ENCODE data around the gene SIGLEC5. TPM values are rescaled to one million over a fixed set of nuclear protein-coding genes. Genes with fewer than 3 reads are reported as not detected.

The SIGLEC5 gene
- total and polyA plus RNA-seq, 3 experiments from 2014 or later = 0.13 TPM; not detected in 2

GRCh38 chr19:51572410-51572809 is 57.8 kb downstream of the SIGLEC5 start:
- Mint-ChIP-seq H3K4me1 (peaks cover 33 to 51% (median 38%) of the 10 kb centered on the region in 3 donors), H3K4me3 (peak overlapping the region; percentile 28 to 99 (median 96)), H3K27ac (peak overlapping the region in 2 of 8 donors; percentile 6 to 7), H3K27me3 (no peaks in the 10 kb centered on the region), H3K9me3 (peaks cover 0 to 2% (median 0%) of the 10 kb centered on the region in 5 donors), H3K36me3 (peaks cover 20 to 46% (median 23%) of the 10 kb centered on the region in 3 donors)
- Histone ChIP-seq H3K36me3 (ENCODE audit: insufficient read depth, low read length) (peaks cover 5% of the 10 kb centered on the region), H3K4me1 (ENCODE audit: insufficient read depth, low read length) (peaks cover 17% of the 10 kb centered on the region), H3K27me3 (ENCODE audit: insufficient read depth, low read length, poor library complexity, severe bottlenecking) (no peaks in the 10 kb centered on the region), H3K4me3 (ENCODE audit: low read length) (peak overlapping the region; percentile 82), H3K27ac (ENCODE audit: low read depth, low read length) (peak overlapping the region; percentile 46), H3K9me3 (ENCODE audit: low read length) (no peaks in the 10 kb centered on the region)
- ChIA-PET POLR2A (no interaction called here), CTCF (no interaction called here)
- DNase-seq = no peak

GRCh38 chr19:51571599-51571998 is 58.6 kb downstream of the SIGLEC5 start:
- peak overlapping the region; percentile 82 for H3K4me3 ChIP-seq (ENCODE audit: low read length)
- Mint-ChIP-seq H3K9me3 (peaks cover 0 to 3% (median 0%) of the 10 kb centered on the region in 5 donors), H3K27me3 (peaks cover 1 to 2% of the 10 kb centered on the region in 2 donors), H3K4me3 (peak overlapping the region; percentile 94 to 99 (median 96)), H3K27ac (peak overlapping the region in 6 of 8 donors; percentile 6 to 92 (median 84)), H3K36me3 (peaks cover 13 to 39% (median 17%) of the 10 kb centered on the region in 3 donors), H3K4me1 (peaks cover 32 to 44% (median 38%) of the 10 kb centered on the region in 3 donors)
- H3K4me1 ChIP-seq (ENCODE audit: insufficient read depth, low read length) = peaks cover 17% of the 10 kb centered on the region
- ChIA-PET POLR2A (no interaction called here), CTCF (no interaction called here)
- no peak for DNase-seq
- peaks cover 5% of the 10 kb centered on the region for H3K36me3 ChIP-seq (ENCODE audit: insufficient read depth, low read length)
- peak overlapping the region; percentile 46 for H3K27ac ChIP-seq (ENCODE audit: low read depth, low read length)
- H3K27me3 ChIP-seq (ENCODE audit: insufficient read depth, low read length, poor library complexity, severe bottlenecking) = no peaks in the 10 kb centered on the region
- H3K9me3 ChIP-seq (ENCODE audit: low read length) = no peaks in the 10 kb centered on the region

GRCh38 chr19:51570962-51571575 is 59.1 kb downstream of the SIGLEC5 start, which contains the start of gene ZNF175:
TSS of gene ZNF175 (plus strand) at chr19:51571283. CDS start at chr19:51573330, 2,047 bp downstream.
- POLR2A ChIA-PET = interaction anchor here (0.6 kb wide), 1 partner anchor 23 kb away, joined by 3 read pairs; no protein-coding TSS in a partner anchor
- CTCF ChIA-PET = no interaction called here

GRCh38 chr19:51568456-51568855 is 61.7 kb downstream of the SIGLEC5 start:
- no peak for DNase-seq

More at GRCh38 chr19:51570962-51571575, 59.1 kb downstream of the SIGLEC5 start, which contains the start of gene ZNF175:
- Histone ChIP-seq H3K36me3 (ENCODE audit: insufficient read depth, low read length) (peaks cover 5% of the 10 kb centered on the region), H3K27ac (ENCODE audit: low read depth, low read length) (peak within 1 kb of the TSS; percentile 48), H3K9me3 (ENCODE audit: low read length) (no peaks in the 10 kb centered on the region), H3K4me3 (ENCODE audit: low read length) (peak within 1 kb of the TSS; percentile 82), H3K4me1 (ENCODE audit: insufficient read depth, low read length) (peaks cover 17% of the 10 kb centered on the region), H3K27me3 (ENCODE audit: insufficient read depth, low read length, poor library complexity, severe bottlenecking) (no peaks in the 10 kb centered on the region)
- Mint-ChIP-seq H3K36me3 (peaks cover 11 to 36% (median 17%) of the 10 kb centered on the region in 3 donors), H3K27ac (peak within 1 kb of the TSS; percentile 13 to 97 (median 88)), H3K4me3 (peak within 1 kb of the TSS; percentile 94 to 99 (median 96)), H3K27me3 (peaks cover 2 to 7% of the 10 kb centered on the region in 2 donors), H3K9me3 (peaks cover 0 to 3% (median 0%) of the 10 kb centered on the region in 5 donors), H3K4me1 (peaks cover 31 to 43% (median 38%) of the 10 kb centered on the region in 3 donors)
- DNase-seq = peak; percentile 68 to 87 (median 76)

GRCh38 chr19:51567583-51567982 is 62.6 kb downstream of the SIGLEC5 start:
- H3K27me3 Mint-ChIP-seq = peaks cover 19 to 32% of the 10 kb centered on the region in 2 donors
- peaks cover 14% of the 10 kb centered on the region for H3K4me1 ChIP-seq (ENCODE audit: insufficient read depth, low read length)
- DNase-seq = no peak
- POLR2A ChIA-PET = no interaction called here
- H3K27ac ChIP-seq (ENCODE audit: low read depth, low read length) = peak overlapping the region; percentile 45
- no peaks in the 10 kb centered on the region for H3K9me3 ChIP-seq (ENCODE audit: low read length)
- H3K27ac Mint-ChIP-seq = no peak overlapping the region
- peaks cover 23 to 24% (median 24%) of the 10 kb centered on the region in 3 donors for H3K4me1 Mint-ChIP-seq
- H3K9me3 Mint-ChIP-seq = peaks cover 0 to 5% (median 0%) of the 10 kb centered on the region in 5 donors
- no peak overlapping the region for H3K4me3 Mint-ChIP-seq
- no peaks in the 10 kb centered on the region for H3K36me3 ChIP-seq (ENCODE audit: insufficient read depth, low read length)
- CTCF ChIA-PET = no interaction called here
- peaks cover 7% of the 10 kb centered on the region for H3K27me3 ChIP-seq (ENCODE audit: insufficient read depth, low read length, poor library complexity, severe bottlenecking)
- peaks cover 0 to 8% (median 6%) of the 10 kb centered on the region in 3 donors for H3K36me3 Mint-ChIP-seq
- H3K4me3 ChIP-seq (ENCODE audit: low read length) = no peak overlapping the region

More at GRCh38 chr19:51568456-51568855, 61.7 kb downstream of the SIGLEC5 start:
- Histone ChIP-seq H3K27me3 (ENCODE audit: insufficient read depth, low read length, poor library complexity, severe bottlenecking) (peaks cover 7% of the 10 kb centered on the region), H3K4me1 (ENCODE audit: insufficient read depth, low read length) (peaks cover 17% of the 10 kb centered on the region), H3K4me3 (ENCODE audit: low read length) (no peak overlapping the region), H3K9me3 (ENCODE audit: low read length) (no peaks in the 10 kb centered on the region), H3K36me3 (ENCODE audit: insufficient read depth, low read length) (peaks cover 5% of the 10 kb centered on the region), H3K27ac (ENCODE audit: low read depth, low read length) (no peak overlapping the region)
- POLR2A ChIA-PET = no interaction called here
- Mint-ChIP-seq H3K27ac (no peak overlapping the region), H3K4me3 (peak overlapping the region in 2 of 7 donors; percentile 43 to 53), H3K27me3 (peaks cover 14 to 29% of the 10 kb centered on the region in 2 donors), H3K4me1 (peaks cover 26 to 33% (median 27%) of the 10 kb centered on the region in 3 donors), H3K9me3 (peaks cover 0 to 5% (median 0%) of the 10 kb centered on the region in 5 donors), H3K36me3 (peaks cover 4 to 15% (median 10%) of the 10 kb centered on the region in 3 donors)
- CTCF ChIA-PET = no interaction called here

GRCh38 chr19:51566489-51567100 is 63.6 kb downstream of the SIGLEC5 start:
- H3K27ac ChIP-seq (ENCODE audit: low read depth, low read length) = peak overlapping the region; percentile 35
- CTCF ChIA-PET = interaction anchor here (0.6 kb wide), 1 partner anchor 144 kb away, joined by 3 read pairs; no protein-coding TSS in a partner anchor
- H3K27me3 Mint-ChIP-seq = peaks cover 23 to 38% of the 10 kb centered on the region in 2 donors

GRCh38 chr19:51565583-51565982 is 64.6 kb downstream of the SIGLEC5 start:
- no peak overlapping the region for H3K4me3 Mint-ChIP-seq
- H3K27ac Mint-ChIP-seq = no peak overlapping the region
- H3K4me1 Mint-ChIP-seq = peaks cover 4% of the 10 kb centered on the region in 3 donors
- no peak overlapping the region for H3K4me3 ChIP-seq (ENCODE audit: low read length)
- H3K27me3 ChIP-seq (ENCODE audit: insufficient read depth, low read length, poor library complexity, severe bottlenecking) = peaks cover 7% of the 10 kb centered on the region
- no peak for DNase-seq
- H3K9me3 Mint-ChIP-seq = peaks cover 0 to 3% (median 0%) of the 10 kb centered on the region in 5 donors
- POLR2A ChIA-PET = no interaction called here
- H3K36me3 Mint-ChIP-seq = peaks cover 0 to 2% (median 0%) of the 10 kb centered on the region in 3 donors
- CTCF ChIA-PET = no interaction called here
- H3K36me3 ChIP-seq (ENCODE audit: insufficient read depth, low read length) = no peaks in the 10 kb centered on the region
- no peak overlapping the region for H3K27ac ChIP-seq (ENCODE audit: low read depth, low read length)
- H3K9me3 ChIP-seq (ENCODE audit: low read length) = no peaks in the 10 kb centered on the region
- H3K27me3 Mint-ChIP-seq = peaks cover 28 to 47% of the 10 kb centered on the region in 2 donors
- H3K4me1 ChIP-seq (ENCODE audit: insufficient read depth, low read length) = peaks cover 2% of the 10 kb centered on the region

More at GRCh38 chr19:51566489-51567100, 63.6 kb downstream of the SIGLEC5 start:
- H3K36me3 Mint-ChIP-seq = peaks cover 0 to 4% (median 2%) of the 10 kb centered on the region in 3 donors
- no peak overlapping the region for H3K27ac Mint-ChIP-seq
- H3K36me3 ChIP-seq (ENCODE audit: insufficient read depth, low read length) = no peaks in the 10 kb centered on the region
- H3K4me1 ChIP-seq (ENCODE audit: insufficient read depth, low read length) = peaks cover 7% of the 10 kb centered on the region
- H3K9me3 Mint-ChIP-seq = peaks cover 0 to 5% (median 0%) of the 10 kb centered on the region in 5 donors
- H3K4me3 Mint-ChIP-seq = peak overlapping the region in 1 of 7 donors; percentile 60
- DNase-seq = no peak
- H3K9me3 ChIP-seq (ENCODE audit: low read length) = no peaks in the 10 kb centered on the region
- peaks cover 7% of the 10 kb centered on the region for H3K27me3 ChIP-seq (ENCODE audit: insufficient read depth, low read length, poor library complexity, severe bottlenecking)
- peaks cover 13 to 14% (median 14%) of the 10 kb centered on the region in 3 donors for H3K4me1 Mint-ChIP-seq
- POLR2A ChIA-PET = no interaction called here
- no peak overlapping the region for H3K4me3 ChIP-seq (ENCODE audit: low read length)

Measured in CD8-positive, alpha-beta memory T cell (primary cell).